ENCODE results near the gene SH3RF3. TPM values are rescaled to one million over a fixed set of nuclear protein-coding genes. Genes with fewer than 3 reads are reported as not detected.
"Not testable (repeated sequence)": the region's sequence is repeated elsewhere in the genome, so short reads cannot be mapped to it uniquely, and the experiment has no call there.

The SH3RF3 gene
- polyA plus RNA-seq, 1 of the 3 experiments (the other 2 are of a cell fraction), result 1.9 TPM

- Histone ChIP-seq H4K20me1 (ENCODE audit: insufficient read depth) (no peaks in the 10 kb centered on the region), H3F3A (replicated peaks; ENCODE audit: insufficient read depth) (no peaks in the 10 kb centered on the region), H3K4me2 (no peak overlapping the region), H3K36me3 (replicated peaks in 1 of 2; ENCODE audit: control insufficient read depth in 1 of 2, insufficient read depth in 2 of 2, low read length in 1 of 2) (no peaks in the 10 kb centered on the region), H3K9me2 (no peaks in the 10 kb centered on the region), H3K79me2 (ENCODE audit: insufficient read depth) (peaks cover 11% of the 10 kb centered on the region; the same call in 1 of the 2 replicates), H2AFZ (ENCODE audit: low read depth) (no peak overlapping the region), H3K4me3 (ENCODE audit: low read depth in 2 of 2, low read length in 1 of 2) (no peak overlapping the region), H3K27ac (ENCODE audit: low read depth in 2 of 2, low read length in 1 of 2) (no peak overlapping the region), H3K9ac (no peak overlapping the region), H3K9me3 (no peaks in the 10 kb centered on the region), H3K4me1 (ENCODE audit: control insufficient read depth in 1 of 2, insufficient read depth in 2 of 2, low read depth in 1 of 2, low read length in 1 of 2) (no peaks in the 10 kb centered on the region), H3K27me3 (ENCODE audit: insufficient read depth) (no peaks in the 10 kb centered on the region)
- ChIA-PET POLR2A (no interaction called here), CTCF (interaction anchor here (1.3 to 2.1 kb wide), 3 partner anchors 13 to 286 kb away, joined by 4 to 6 read pairs (median 4); no protein-coding TSS in a partner anchor)
- no peak for DNase-seq
- 78% methylated on average over 6 of the region's 8 CpGs for WGBS (ENCODE audit: low lambda C conversion rate)
- TF ChIP-seq EZH2phosphoT487 (IDR thresholded peaks at IDR 0.05; ENCODE audit: borderline replicate concordance, low read depth), result no peak
- no peak for TF ChIP-seq YY1 (IDR thresholded peaks at IDR 0.05; ENCODE audit: low read depth)
- TF ChIP-seq MAX (IDR thresholded peaks at IDR 0.05; ENCODE audit: low read depth), result no peak
- no peak for TF ChIP-seq TEAD4 (IDR thresholded peaks at IDR 0.05; ENCODE audit: borderline replicate concordance, insufficient read depth)
- TF ChIP-seq NFIC (IDR thresholded peaks at IDR 0.05; ENCODE audit: borderline replicate concordance), result no peak
- TF ChIP-seq, protein P1, sequence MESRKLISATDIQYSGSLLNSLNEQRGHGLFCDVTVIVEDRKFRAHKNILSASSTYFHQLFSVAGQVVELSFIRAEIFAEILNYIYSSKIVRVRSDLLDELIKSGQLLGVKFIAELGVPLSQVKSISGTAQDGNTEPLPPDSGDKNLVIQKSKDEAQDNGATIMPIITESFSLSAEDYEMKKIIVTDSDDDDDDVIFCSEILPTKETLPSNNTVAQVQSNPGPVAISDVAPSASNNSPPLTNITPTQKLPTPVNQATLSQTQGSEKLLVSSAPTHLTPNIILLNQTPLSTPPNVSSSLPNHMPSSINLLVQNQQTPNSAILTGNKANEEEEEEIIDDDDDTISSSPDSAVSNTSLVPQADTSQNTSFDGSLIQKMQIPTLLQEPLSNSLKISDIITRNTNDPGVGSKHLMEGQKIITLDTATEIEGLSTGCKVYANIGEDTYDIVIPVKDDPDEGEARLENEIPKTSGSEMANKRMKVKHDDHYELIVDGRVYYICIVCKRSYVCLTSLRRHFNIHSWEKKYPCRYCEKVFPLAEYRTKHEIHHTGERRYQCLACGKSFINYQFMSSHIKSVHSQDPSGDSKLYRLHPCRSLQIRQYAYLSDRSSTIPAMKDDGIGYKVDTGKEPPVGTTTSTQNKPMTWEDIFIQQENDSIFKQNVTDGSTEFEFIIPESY (IDR thresholded peaks at IDR 0.05; ENCODE audit: borderline replicate concordance, low read depth), result no peak
- TF ChIP-seq JUND (IDR thresholded peaks at IDR 0.05), result no peak
- TF ChIP-seq SIN3A (IDR thresholded peaks at IDR 0.05; ENCODE audit: borderline replicate concordance, low read depth, low read length), result no peak
- TF ChIP-seq USF1 (IDR thresholded peaks at IDR 0.05; ENCODE audit: borderline replicate concordance, low read depth), result no peak
- TF ChIP-seq RAD21 (IDR thresholded peaks at IDR 0.05; ENCODE audit: low read length), result no peak
- no peak for TF ChIP-seq RXRA (IDR thresholded peaks at IDR 0.05; ENCODE audit: borderline replicate concordance, low read depth)
- no peak for TF ChIP-seq FOSL2 (IDR thresholded peaks at IDR 0.05; ENCODE audit: borderline replicate concordance, low read depth)
Measured at GRCh38 chr2:109223490-109223889, 94.5 kb downstream of the SH3RF3 start.

- H3K9me2 ChIP-seq; DNase-seq; H3K36me3 ChIP-seq (replicated peaks in 1 of 2; ENCODE audit: control insufficient read depth in 1 of 2, insufficient read depth in 2 of 2, low read length in 1 of 2); H3K27me3 ChIP-seq (ENCODE audit: insufficient read depth); H3K4me1 ChIP-seq (ENCODE audit: control insufficient read depth in 1 of 2, insufficient read depth in 2 of 2, low read depth in 1 of 2, low read length in 1 of 2); H3F3A ChIP-seq (replicated peaks; ENCODE audit: insufficient read depth); H3K4me3 ChIP-seq (ENCODE audit: low read depth in 2 of 2, low read length in 1 of 2); H4K20me1 ChIP-seq (ENCODE audit: insufficient read depth); H3K27ac ChIP-seq (ENCODE audit: low read depth in 2 of 2, low read length in 1 of 2); H2AFZ ChIP-seq (ENCODE audit: low read depth); H3K9ac ChIP-seq; H3K9me3 ChIP-seq; POLR2A ChIA-PET; H3K4me2 ChIP-seq: not testable (repeated sequence)
- CTCF ChIA-PET, result interaction anchor here (1.3 to 2.1 kb wide), 3 partner anchors 14 to 286 kb away, joined by 4 to 6 read pairs (median 4); no protein-coding TSS in a partner anchor
- WGBS (ENCODE audit: low lambda C conversion rate), result 92% methylated on average over 8 of the region's 8 CpGs
- H3K79me2 ChIP-seq (ENCODE audit: insufficient read depth), result peaks cover 11% of the 10 kb centered on the region; the same call in 1 of the 2 replicates
Measured at GRCh38 chr2:109224341-109224740, 95.3 kb downstream of the SH3RF3 start.

Measured in SK-N-SH (cell line).